Measurements from ENCODE around the gene KIF4A.
A peak's percentile ranks its signal among the peaks of the same experiment; 100 is the strongest.
"Not testable (repeated sequence)": the region's sequence is repeated elsewhere in the genome, so short reads cannot be mapped to it uniquely, and the experiment has no call there.

Gene KIF4A

DNA sequence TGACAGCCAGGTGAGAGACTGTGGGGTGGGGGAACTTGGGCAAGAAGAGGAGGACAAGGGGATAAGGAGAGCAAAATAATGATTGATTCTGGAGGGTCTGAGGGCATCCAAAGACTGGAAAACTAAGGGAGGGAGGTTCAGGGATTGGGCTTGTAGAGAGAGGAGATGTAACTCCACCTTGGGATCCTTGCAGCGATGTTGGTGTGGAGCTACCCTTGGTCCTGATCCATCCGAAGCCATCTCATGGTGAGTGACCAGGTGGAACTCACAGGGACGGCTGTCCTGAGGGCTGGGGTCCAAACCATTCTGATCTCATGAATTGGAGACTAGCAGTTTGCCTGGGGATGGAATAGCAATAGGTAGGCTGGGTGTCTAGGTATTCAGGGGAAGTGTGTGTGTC is 9.3 kb upstream of the KIF4A start:
- H3K4me3 ChIP-seq (ENCODE audit: insufficient read depth, low read depth, low read length, poor library complexity, severe bottlenecking) = no peak overlapping the region
- no peaks in the 10 kb centered on the region for H3K36me3 ChIP-seq (ENCODE audit: control insufficient read depth, insufficient read depth, low read length)
- no peaks in the 10 kb centered on the region for H3K4me1 ChIP-seq (ENCODE audit: control insufficient read depth, insufficient read depth, low read length, poor library complexity, severe bottlenecking)
- DNase-seq = no peak
- H3K27ac ChIP-seq (ENCODE audit: insufficient read depth, low read length, poor library complexity, severe bottlenecking) = no peak overlapping the region
- no peaks in the 10 kb centered on the region for H3K9me3 ChIP-seq (ENCODE audit: control insufficient read depth, low read length)
- H3K27me3 ChIP-seq (replicated peaks; ENCODE audit: control insufficient read depth, insufficient read depth, low read length, poor library complexity, severe bottlenecking) = no peaks in the 10 kb centered on the region

DNA sequence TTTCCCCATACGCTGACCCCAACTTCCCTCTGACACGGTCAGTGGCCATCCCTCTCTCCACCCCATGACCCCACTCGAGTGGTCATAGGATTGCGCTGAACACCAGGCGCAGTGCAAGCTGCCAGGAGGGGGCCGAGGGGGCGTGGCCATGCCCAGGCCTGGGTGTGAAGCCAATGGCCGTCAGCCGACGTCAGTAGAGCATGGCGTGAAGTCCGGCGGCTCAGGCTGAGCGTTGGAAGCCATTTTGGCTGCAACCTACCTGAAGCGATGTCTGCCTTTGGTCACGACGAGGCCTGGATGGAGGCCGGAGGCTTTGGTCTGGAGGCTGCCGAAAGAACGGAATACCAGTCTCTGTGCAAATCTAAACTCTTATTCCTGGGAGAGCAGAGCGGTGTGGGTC is 8.0 kb upstream of the KIF4A start, which contains the start of gene RAB41:
TSS of gene RAB41 (plus strand) at position 222 of the 400 bp plus-strand sequence. CDS start at position 268, 46 bp downstream.
- H3K4me1 ChIP-seq (ENCODE audit: control insufficient read depth, insufficient read depth, low read length, poor library complexity, severe bottlenecking) = no peaks in the 10 kb centered on the region
- no peak for DNase-seq
- no peaks in the 10 kb centered on the region for H3K9me3 ChIP-seq (ENCODE audit: control insufficient read depth, low read length)
- H3K4me3 ChIP-seq (ENCODE audit: insufficient read depth, low read depth, low read length, poor library complexity, severe bottlenecking) = no peak within 1 kb of the TSS
- no peak within 1 kb of the TSS for H3K27ac ChIP-seq (ENCODE audit: insufficient read depth, low read length, poor library complexity, severe bottlenecking)
- no peaks in the 10 kb centered on the region for H3K36me3 ChIP-seq (ENCODE audit: control insufficient read depth, insufficient read depth, low read length)
- no peaks in the 10 kb centered on the region for H3K27me3 ChIP-seq (replicated peaks; ENCODE audit: control insufficient read depth, insufficient read depth, low read length, poor library complexity, severe bottlenecking)

DNA sequence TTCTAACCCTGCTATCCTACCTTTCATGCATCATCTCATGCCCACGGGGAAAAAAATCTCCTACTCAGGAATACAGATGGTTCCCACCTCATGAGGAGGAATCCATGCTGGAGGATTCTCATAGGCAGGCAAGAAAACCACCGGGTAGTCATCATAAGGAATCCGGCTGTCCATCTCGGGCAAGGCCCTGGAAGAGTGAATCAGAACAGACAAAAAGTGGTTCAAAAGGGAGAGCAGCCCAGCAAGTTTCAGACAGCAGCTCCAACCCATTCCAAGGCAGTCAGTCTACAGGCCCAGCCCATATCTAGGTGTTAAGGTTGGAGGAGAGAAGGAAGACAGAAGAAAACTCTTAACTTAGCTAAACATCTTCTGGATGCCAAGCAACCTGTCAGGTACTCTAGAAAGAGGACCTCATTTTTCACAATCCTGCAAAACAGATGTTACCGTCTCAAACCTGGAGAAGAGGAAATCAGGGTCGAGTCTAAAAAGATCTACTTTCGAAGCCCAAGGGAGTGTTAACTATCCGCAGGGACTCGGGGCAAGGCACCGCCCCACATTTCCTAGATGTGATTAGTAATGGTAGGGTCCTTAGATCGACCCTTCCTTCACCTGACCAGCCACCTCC is 624 bp upstream of the KIF4A start:
- Histone ChIP-seq H3K36me3 (ENCODE audit: control insufficient read depth, insufficient read depth, low read length) (no peaks in the 10 kb centered on the region), H3K4me1 (ENCODE audit: control insufficient read depth, insufficient read depth, low read length, poor library complexity, severe bottlenecking) (no peaks in the 10 kb centered on the region), H3K27ac (ENCODE audit: insufficient read depth, low read length, poor library complexity, severe bottlenecking) (peak overlapping the region; percentile 51), H3K9me3 (ENCODE audit: control insufficient read depth, low read length) (no peaks in the 10 kb centered on the region), H3K27me3 (replicated peaks; ENCODE audit: control insufficient read depth, insufficient read depth, low read length, poor library complexity, severe bottlenecking) (no peaks in the 10 kb centered on the region), H3K4me3 (ENCODE audit: insufficient read depth, low read depth, low read length, poor library complexity, severe bottlenecking) (peak overlapping the region; percentile 62)
- no peak for DNase-seq

DNA sequence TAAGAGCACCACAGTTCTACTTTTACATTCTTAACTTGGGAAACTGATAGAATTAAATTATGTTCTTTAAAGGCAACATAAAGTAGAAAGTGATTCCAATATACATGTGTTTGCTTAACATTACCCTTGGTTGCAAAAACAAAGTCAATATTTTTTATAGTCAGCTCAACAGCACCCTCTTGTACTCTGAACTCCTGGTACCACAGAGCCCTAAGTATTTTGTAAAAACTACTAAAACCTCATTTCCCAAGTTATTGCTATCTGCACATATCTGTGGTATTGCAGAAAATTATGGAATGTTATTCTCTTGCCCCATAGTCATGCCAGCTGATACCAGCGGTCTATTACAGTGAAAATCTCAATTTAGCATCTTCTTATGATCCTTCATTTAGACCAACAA is 2.9 kb downstream of the KIF4A start:
- Histone ChIP-seq H3K4me3 (ENCODE audit: insufficient read depth, low read depth, low read length, poor library complexity, severe bottlenecking) (no peak overlapping the region), H3K27me3 (replicated peaks; ENCODE audit: control insufficient read depth, insufficient read depth, low read length, poor library complexity, severe bottlenecking) (no peaks in the 10 kb centered on the region), H3K36me3 (ENCODE audit: control insufficient read depth, insufficient read depth, low read length) (no peaks in the 10 kb centered on the region), H3K9me3 (ENCODE audit: control insufficient read depth, low read length) (no peaks in the 10 kb centered on the region), H3K27ac (ENCODE audit: insufficient read depth, low read length, poor library complexity, severe bottlenecking) (no peak overlapping the region), H3K4me1 (ENCODE audit: control insufficient read depth, insufficient read depth, low read length, poor library complexity, severe bottlenecking) (no peaks in the 10 kb centered on the region)
- no peak for DNase-seq

DNA sequence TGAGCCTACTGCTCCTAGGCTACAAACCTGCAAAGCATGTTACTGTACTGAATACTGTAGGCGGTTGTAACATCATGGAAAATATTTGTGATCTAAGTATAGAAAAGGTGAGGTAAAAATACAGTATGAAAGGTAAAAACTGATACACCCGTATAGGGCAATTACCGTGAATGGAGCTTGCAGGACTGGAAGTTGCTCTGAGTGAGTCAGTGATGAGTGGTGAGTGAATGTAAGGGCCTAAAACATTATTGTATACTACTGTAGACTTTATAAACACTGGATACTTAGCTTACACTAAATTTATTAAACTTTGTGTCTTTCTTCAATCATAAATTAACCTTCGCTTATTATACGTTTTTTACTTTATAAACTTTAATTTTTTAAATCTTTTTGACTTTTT is 3.7 kb downstream of the KIF4A start:
- Histone ChIP-seq H3K4me3 (ENCODE audit: insufficient read depth, low read depth, low read length, poor library complexity, severe bottlenecking) (no peak overlapping the region), H3K36me3 (ENCODE audit: control insufficient read depth, insufficient read depth, low read length) (no peaks in the 10 kb centered on the region)
- DNase-seq = no peak

DNA sequence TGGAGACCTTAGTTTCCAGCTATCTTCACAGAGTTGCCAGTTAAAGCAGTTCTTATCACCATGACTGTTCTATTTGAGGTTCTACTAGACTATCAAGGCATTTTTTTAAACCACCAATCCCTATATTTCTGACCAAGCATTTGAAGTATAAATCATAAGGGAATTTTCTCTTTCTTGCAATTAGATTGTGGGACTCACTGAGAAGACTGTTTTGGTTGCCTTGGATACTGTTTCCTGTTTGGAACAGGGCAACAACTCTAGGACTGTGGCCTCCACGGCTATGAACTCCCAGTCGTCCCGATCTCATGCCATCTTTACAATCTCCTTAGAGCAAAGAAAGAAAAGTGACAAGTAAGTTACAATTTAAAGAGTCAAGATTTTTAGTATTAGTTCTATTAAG is 11.8 kb downstream of the KIF4A start:
- Histone ChIP-seq H3K4me1 (ENCODE audit: control insufficient read depth, insufficient read depth, low read length, poor library complexity, severe bottlenecking) (no peaks in the 10 kb centered on the region), H3K27ac (ENCODE audit: insufficient read depth, low read length, poor library complexity, severe bottlenecking) (no peak overlapping the region), H3K9me3 (ENCODE audit: control insufficient read depth, low read length) (no peaks in the 10 kb centered on the region), H3K4me3 (ENCODE audit: insufficient read depth, low read depth, low read length, poor library complexity, severe bottlenecking) (no peak overlapping the region), H3K36me3 (ENCODE audit: control insufficient read depth, insufficient read depth, low read length) (no peaks in the 10 kb centered on the region), H3K27me3 (replicated peaks; ENCODE audit: control insufficient read depth, insufficient read depth, low read length, poor library complexity, severe bottlenecking) (no peaks in the 10 kb centered on the region)
- DNase-seq = no peak

More for the DNA sequence above, 3.7 kb downstream of the KIF4A start:
- Histone ChIP-seq H3K27me3 (replicated peaks; ENCODE audit: control insufficient read depth, insufficient read depth, low read length, poor library complexity, severe bottlenecking) (no peaks in the 10 kb centered on the region), H3K27ac (ENCODE audit: insufficient read depth, low read length, poor library complexity, severe bottlenecking) (no peak overlapping the region), H3K4me1 (ENCODE audit: control insufficient read depth, insufficient read depth, low read length, poor library complexity, severe bottlenecking) (no peaks in the 10 kb centered on the region), H3K9me3 (ENCODE audit: control insufficient read depth, low read length) (no peaks in the 10 kb centered on the region)

DNA sequence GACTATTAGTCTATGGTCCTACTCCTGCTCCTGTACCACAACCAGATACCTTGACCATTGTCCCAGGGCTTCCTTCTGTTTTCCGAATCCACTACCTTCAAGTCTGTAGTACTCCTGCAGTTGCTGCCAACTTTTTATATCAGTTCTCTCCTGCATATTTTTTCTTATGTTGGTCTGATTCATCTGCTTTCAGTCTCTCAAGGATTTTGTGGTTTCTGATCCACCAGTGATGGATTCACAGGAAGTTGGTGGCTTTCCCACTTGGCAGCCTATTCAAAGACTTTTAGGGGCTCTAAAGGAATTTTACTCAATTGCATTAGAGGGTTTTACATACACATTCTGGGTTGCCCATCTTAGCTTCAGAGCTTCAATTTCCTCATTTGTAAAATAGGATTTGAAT is 23.6 kb downstream of the KIF4A start:
- H3K27ac ChIP-seq (ENCODE audit: insufficient read depth, low read length, poor library complexity, severe bottlenecking) = no peak overlapping the region
- no peak overlapping the region for H3K4me3 ChIP-seq (ENCODE audit: insufficient read depth, low read depth, low read length, poor library complexity, severe bottlenecking)
- no peaks in the 10 kb centered on the region for H3K9me3 ChIP-seq (ENCODE audit: control insufficient read depth, low read length)
- H3K36me3 ChIP-seq (ENCODE audit: control insufficient read depth, insufficient read depth, low read length) = no peaks in the 10 kb centered on the region
- H3K4me1 ChIP-seq (ENCODE audit: control insufficient read depth, insufficient read depth, low read length, poor library complexity, severe bottlenecking) = no peaks in the 10 kb centered on the region
- H3K27me3 ChIP-seq (replicated peaks; ENCODE audit: control insufficient read depth, insufficient read depth, low read length, poor library complexity, severe bottlenecking) = no peaks in the 10 kb centered on the region
- no peak for DNase-seq

DNA sequence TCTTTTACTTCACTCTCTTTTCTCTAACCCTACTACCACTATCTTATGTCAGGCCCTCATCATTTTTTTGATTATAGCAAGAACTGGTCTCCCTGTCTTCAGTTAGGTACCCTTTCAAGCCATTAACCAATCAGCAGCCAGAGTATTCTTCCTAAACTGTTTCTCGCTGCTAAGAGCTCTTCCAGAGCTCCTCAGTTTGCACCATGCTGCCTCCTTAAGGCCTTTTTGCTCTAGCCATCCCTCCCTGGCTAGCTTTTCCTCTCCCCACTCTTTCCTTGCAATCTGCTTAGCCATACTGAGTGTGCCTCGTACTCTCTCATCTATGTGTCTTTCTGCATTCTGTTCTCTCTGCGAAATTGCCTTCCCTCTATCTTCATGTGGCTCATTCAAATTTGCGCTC is 32.9 kb downstream of the KIF4A start:
- Histone ChIP-seq H3K27ac (ENCODE audit: insufficient read depth, low read length, poor library complexity, severe bottlenecking) (no peak overlapping the region), H3K4me3 (ENCODE audit: insufficient read depth, low read depth, low read length, poor library complexity, severe bottlenecking) (no peak overlapping the region), H3K36me3 (ENCODE audit: control insufficient read depth, insufficient read depth, low read length) (no peaks in the 10 kb centered on the region), H3K9me3 (ENCODE audit: control insufficient read depth, low read length) (no peaks in the 10 kb centered on the region), H3K4me1 (ENCODE audit: control insufficient read depth, insufficient read depth, low read length, poor library complexity, severe bottlenecking) (no peaks in the 10 kb centered on the region), H3K27me3 (replicated peaks; ENCODE audit: control insufficient read depth, insufficient read depth, low read length, poor library complexity, severe bottlenecking) (no peaks in the 10 kb centered on the region)
- DNase-seq = no peak

DNA sequence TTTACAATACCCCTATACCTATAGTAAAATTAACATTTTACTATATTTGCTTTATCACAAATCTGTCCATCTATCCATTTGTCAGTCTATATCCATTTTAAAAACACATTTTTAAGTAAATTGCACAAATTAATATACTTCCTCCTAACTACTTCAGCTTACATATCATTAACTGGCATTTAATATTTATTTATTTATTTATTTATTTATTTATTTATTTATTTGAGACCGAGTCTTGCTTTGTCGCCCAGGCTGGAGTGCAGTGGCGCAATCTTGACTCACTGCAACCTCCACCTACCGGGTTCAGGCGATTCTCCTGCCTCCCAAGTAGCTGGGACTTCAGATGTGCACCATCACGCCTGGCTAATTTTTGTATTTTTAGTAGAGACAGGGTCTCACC is 33.7 kb downstream of the KIF4A start:
- H3K36me3 ChIP-seq (ENCODE audit: control insufficient read depth, insufficient read depth, low read length); H3K9me3 ChIP-seq (ENCODE audit: control insufficient read depth, low read length); DNase-seq; H3K4me1 ChIP-seq (ENCODE audit: control insufficient read depth, insufficient read depth, low read length, poor library complexity, severe bottlenecking); H3K27ac ChIP-seq (ENCODE audit: insufficient read depth, low read length, poor library complexity, severe bottlenecking); H3K27me3 ChIP-seq (replicated peaks; ENCODE audit: control insufficient read depth, insufficient read depth, low read length, poor library complexity, severe bottlenecking); H3K4me3 ChIP-seq (ENCODE audit: insufficient read depth, low read depth, low read length, poor library complexity, severe bottlenecking): not testable (repeated sequence)

DNA sequence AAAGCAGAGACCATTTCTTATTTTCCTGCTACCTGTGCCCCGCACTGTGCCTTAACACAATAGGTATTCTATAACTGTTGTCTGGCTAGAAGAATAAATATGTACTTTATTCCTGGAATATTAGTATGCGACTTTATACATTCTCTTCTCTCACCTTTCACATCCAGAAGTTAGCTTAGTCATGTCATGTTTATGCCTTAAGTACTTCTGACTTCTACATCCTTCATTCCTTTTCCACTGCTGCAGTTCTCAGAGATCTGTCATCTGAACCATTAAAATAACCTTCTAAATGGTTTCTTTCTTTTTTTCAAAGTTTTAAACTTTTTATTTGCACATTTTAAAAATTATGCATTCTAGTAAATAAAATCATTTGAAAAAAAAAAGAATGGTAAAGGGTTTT is 34.4 kb downstream of the KIF4A start:
- H3K36me3 ChIP-seq (ENCODE audit: control insufficient read depth, insufficient read depth, low read length) = no peaks in the 10 kb centered on the region
- H3K9me3 ChIP-seq (ENCODE audit: control insufficient read depth, low read length) = no peaks in the 10 kb centered on the region
- no peak overlapping the region for H3K4me3 ChIP-seq (ENCODE audit: insufficient read depth, low read depth, low read length, poor library complexity, severe bottlenecking)
- no peak overlapping the region for H3K27ac ChIP-seq (ENCODE audit: insufficient read depth, low read length, poor library complexity, severe bottlenecking)
- H3K4me1 ChIP-seq (ENCODE audit: control insufficient read depth, insufficient read depth, low read length, poor library complexity, severe bottlenecking) = no peaks in the 10 kb centered on the region
- H3K27me3 ChIP-seq (replicated peaks; ENCODE audit: control insufficient read depth, insufficient read depth, low read length, poor library complexity, severe bottlenecking) = no peaks in the 10 kb centered on the region
- DNase-seq = no peak
